NCI-H2029 (cell line): ENCODE data around the gene GPM6B.
"Not testable (repeated sequence)": the region's sequence is repeated elsewhere in the genome, so short reads cannot be mapped to it uniquely, and the experiment has no call there.

Experiments used
- DNase-seq: peaks from one replicate; lab custom pipeline; 2025; lab: John Stamatoyannopoulos, UW

Gene GPM6B

DNA sequence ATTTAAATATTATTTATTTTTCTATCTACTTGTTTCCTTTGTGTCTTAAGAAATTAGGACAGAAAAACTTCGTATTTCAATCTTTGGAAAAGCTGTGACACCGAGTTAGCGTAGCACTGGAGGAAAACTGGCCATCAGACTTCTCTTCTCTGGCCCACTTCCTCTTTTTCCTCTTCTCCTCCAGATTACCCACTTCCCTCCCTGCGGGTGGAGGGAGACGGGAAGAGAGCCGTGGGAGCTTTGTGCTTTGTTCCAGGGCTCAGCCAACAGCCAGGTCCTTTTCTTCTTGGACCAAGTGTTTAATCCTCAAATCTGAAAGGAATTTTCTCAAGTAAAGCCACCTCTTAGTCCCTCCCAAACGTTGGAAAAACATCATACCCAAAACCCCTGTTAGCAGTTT is 52.6 kb downstream of the GPM6B start:
- no peak for DNase-seq

DNA sequence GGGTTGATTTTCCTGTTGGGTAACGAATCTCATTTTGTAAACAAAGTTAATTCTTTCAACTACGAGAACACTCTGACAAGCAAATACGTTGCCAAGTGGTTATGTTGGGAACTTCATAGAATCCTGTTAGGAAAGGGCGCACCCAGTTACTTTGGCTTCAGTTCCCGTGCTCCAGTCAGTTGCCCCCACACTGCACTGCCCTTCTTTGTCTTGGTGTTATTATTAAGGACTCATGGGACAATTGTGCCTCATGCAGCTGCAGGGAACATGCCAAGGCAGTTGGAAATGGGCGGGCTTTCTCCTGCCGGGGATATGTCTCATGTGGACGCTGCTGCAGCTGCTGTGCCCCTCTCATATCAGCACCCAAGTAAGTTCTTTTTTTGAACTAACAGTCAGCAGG is 53.4 kb downstream of the GPM6B start:
- DNase-seq = no peak

DNA sequence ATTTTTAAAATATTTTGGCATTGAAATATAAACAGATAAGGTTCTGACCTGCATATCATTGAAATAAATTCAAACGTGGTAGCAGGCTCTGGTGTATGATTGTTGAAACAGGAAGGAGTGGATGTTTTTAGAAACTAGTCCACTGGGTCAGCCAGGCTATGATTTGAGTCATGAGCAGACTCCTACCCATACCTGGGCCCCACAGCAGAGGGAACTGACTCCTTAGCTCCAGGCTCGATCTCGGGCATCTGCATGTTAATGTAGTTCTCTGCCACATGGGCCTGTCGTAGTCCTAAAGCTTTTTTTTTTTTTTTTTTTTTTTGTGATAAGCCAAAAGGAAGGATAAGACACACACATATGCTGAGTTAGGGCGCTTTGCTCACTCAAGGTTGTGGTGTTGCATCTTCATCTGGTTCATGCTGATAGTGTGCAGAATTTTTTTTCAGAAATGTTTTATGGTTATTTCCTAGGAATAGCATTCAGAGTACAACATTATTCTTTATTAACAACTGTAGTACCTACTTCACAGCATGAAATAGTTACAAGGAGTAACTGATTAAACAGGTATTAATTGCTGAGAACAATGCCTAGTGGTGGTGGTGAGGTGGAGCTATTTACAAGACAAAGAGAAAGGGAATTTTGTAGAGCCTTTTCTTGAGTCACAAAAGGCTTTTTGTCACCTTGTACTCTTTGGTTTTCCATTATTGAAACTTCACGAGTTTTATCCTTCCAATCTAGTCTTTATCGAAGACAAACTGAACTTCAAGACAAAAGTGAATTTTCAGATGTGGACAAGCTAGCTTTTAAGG is 55.1 kb downstream of the GPM6B start:
- DNase-seq = no peak

DNA sequence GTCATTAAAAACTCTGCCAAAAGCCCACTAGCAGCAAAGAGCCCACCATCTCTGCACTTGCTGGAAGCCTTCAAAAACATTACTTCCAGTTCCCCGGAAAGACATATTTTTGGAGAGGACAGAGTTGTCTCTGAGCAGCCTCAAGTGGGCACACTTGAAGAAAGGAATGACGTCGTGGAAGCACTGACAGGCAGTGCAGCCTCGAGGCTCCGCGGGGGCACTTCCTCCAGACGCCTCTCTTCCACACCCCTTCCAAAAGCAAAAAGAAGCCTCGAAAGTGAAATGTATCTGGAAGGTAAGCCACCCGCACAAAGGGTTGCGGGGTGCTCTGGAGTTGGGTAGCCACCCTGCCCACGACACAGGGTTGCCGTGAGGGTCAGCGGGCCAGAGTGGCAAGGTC is 56.5 kb downstream of the GPM6B start:
- DNase-seq = no peak

DNA sequence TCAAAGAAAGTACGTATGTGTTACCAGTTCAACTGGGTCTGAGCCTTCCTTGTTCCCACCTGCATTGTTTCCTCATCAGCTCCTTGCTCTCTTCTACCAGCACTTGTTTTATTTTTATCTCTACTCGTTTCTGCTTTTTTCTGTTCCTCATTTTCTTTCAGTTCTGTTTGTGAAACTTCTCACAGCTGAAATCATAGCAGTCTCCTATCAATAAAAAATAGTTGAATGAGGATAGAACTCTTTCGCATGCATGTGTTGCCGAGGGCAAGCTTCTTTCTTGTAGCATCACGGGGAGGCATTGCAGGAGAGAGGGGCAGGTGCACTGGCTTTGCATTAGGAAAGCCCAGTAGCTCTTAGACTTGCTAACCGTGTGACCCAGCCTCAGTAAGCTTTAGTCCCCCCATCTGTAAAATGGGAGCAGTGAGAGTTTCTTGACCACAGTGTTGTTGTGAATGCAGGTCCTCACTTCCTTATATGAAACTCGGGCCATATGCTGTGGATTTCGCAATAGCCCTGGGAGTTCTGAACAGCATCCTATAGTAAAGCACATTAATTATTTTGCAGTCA is 57.7 kb downstream of the GPM6B start:
- DNase-seq = no peak

DNA sequence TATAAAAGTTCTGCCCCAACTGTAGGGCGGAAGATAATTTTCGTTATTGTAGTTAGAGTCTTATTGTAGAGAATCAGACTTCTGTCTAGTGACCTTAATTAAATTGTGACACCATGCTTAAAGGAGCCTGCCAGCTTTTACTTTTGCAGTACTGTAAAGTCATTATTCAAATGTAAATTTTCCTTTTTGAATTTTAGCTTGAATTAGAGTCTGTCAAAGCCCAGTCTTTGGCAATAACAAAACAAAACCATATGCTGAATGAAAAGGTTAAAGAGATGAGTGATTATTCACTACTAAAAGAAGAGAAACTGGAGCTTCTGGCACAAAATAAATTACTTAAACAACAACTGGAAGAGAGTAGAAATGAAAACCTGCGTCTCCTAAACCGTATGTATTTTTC is 60.5 kb downstream of the GPM6B start:
- no peak for DNase-seq

DNA sequence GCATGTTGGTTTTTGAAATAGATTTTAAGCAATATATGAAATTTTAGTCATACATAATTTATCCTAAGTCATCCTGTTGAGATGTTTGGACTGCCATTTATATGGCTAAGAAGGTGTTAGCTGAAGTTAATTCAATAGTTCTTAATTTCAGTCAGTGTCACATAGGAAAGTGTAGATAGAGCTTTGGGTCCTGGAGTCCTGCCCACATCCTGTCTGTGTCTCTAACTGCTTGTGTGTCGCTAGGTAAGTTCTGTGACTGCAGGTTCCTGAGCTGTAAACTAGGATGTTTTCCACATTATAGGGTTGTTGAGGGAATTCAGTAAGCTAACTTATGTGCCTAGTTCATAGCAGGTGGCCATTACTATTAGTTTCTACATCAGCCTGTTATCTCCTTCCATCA is 61.6 kb downstream of the GPM6B start:
- DNase-seq = no peak

GRCh38 chrX:13754765-13755164 is 62.1 kb downstream of the GPM6B start:
- DNase-seq = no peak

DNA sequence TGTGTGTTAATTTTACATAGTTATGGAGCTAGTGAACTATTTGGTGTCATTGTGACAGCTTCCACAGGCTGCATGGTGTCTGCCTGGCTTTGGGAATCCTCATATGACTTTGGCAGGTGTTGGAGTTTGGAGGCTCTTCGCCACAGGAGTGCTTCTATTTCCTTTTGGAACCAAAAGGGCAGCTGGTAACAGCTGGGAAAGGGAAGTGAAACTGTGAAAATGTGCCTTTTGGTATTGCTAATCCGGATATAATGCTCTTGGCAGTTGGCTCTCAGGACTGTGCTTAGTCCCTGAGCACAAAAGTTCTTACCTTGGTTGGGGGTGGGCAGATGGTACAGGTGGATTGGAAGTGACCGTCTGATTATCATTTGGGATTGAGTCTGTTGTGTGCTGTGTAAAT is 64.2 kb downstream of the GPM6B start:
- DNase-seq = no peak

GRCh38 chrX:13752141-13752540 is 64.8 kb downstream of the GPM6B start:
- DNase-seq = no peak

DNA sequence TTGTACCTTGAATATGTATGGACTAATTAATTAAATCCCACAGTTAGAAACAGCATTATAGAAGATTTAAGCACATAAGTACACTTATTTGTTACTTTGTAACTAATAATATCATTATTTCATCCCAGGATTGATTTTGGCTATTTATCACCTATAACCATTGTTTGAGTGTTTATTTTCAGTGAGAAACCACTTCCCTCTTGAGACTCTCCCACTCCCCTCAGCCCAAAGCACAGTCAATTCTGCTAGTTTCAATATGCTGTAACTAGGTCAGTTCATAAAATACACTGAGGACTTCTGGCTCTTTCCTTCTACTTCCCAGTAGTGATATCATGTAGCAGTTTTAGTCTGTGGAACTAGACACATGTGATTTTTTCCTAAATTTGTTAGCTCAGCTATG is 66.1 kb downstream of the GPM6B start:
- DNase-seq = no peak

- peak; percentile 3 for DNase-seq
These were observed 66.7 kb downstream of the GPM6B start for GRCh38 chrX:13750204-13750603.

DNA sequence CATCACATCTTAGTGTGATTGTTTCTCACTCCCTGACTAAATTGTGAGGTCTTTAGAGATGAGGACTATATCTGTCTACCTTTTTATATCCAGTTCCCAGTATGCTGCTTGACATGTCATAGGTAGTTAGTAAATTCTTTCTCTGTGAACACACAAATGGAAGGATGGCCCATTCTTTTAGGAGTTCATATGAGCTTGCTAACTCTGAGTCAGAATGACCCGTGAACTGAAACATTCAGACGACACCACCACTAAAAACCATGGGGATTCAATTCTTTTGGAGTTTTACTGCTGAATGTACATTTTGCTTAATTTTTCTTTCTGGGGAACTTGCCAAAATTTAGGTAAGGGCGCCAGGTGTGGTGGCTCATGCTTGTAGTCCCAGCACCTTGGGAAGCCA is 68.4 kb downstream of the GPM6B start:
- no peak for DNase-seq

DNA sequence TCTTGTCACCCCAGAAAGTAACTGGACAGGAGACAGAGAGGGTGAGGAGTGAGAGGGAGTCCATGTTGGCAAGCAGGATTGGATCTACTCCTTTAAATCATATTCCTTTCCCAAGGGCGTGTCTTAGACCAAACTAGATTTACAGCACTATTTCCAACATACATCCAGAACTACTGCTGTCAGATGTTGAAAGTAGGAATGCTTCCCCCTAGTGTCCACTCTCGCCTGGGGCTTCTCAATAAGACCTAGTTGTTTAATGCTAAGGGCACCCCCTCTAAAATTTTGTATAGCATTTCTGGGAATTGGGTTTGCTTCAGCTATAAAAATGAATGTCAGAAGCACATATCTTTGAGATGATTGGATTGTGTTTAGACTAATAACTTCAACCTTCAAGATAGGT is 69.1 kb downstream of the GPM6B start:
- peak; percentile 0 for DNase-seq

GRCh38 chrX:13742397-13743176 is 74.3 kb downstream of the GPM6B start:
- DNase-seq = no peak

- no peak for DNase-seq
These were observed 75.2 kb downstream of the GPM6B start for GRCh38 chrX:13741695-13742094.

- peak; percentile 88 for DNase-seq
These were observed 82.4 kb downstream of the GPM6B start, which contains the start of the genes OFD1 and TRAPPC2 for GRCh38 chrX:13734278-13735172. Gene OFD1, plus strand, starts transcription at chrX:13734748. Its CDS starts 324 bp downstream, at chrX:13735072. Gene TRAPPC2, minus strand, starts transcription at chrX:13734620. Its CDS starts 14,657 bp downstream, at chrX:13719963.

GRCh38 chrX:13733506-13733905 is 83.4 kb downstream of the GPM6B start:
- no peak for DNase-seq

DNA sequence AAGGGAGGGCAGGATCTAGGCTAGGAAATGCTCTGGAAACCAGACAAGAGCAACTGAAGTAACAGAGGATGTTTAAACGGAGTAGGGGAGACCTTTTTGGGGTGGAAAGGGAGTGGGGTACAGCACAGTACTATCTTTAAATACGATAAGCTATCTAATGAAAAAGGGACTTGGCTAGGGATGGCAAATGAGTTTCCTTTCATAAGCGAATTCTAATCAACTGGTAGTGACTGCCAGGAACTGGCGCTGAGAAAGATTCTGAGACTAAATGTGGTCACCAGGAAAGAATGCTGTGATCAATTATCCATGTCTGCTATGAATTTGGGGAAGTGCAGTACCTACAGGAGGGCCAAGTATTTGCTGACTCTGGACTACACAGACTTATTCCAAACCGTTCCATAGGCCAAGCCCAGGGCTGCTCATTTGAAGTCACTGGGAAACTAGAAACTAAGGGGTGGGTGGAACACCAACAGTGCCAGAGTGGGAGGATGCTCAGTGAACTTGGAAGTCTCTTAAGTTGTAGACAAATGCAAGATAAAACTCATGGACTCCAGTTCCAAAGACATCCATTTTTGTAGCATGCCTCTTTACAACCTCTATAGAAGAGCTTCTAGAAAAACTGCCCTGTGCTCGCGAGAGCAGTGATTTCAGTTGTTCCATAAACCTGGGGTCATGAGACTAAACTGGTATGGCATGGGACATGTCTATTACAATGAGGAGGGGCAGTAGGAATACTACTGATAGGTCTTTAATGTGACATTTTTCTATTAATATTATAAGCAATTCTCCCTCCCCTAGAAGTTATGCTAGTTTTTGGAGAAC is 84.4 kb downstream of the GPM6B start:
- DNase-seq = no peak

DNA sequence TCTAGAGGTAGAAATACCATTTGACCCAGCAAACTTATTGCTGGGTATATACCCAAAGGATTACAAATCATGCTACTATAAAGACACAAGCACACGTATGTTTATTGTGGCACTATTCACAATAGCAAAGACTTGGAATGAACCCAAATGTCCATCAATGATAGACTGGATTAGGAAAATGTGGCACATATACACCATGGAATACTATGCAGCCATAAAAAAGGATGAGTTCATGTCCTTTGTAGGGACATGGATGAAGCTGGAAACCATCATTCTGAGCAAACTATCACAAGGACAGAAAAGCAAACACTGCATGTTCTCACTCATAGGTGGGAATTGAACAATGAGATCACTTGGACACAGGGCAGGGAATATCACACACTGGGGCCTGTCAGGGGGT is 86.4 kb downstream of the GPM6B start:
- DNase-seq = not testable (repeated sequence)

DNA sequence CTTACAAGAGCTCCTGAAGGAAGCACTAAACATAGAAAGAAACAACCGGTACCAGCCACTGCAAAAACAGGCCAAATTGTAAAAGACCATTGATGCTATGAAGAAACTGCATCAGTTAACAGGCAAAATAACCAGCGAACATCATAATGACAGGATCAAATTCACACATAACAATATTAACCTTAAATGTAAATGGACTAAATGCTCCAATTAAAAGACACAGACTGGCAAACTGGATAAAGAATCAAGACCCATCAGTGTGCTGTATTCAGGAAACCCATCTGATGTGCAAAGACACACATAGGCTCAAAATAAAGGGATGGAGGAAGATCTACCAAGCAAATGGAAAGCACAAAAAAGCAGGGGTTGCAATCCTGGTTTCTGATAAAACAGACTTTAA is 90.3 kb downstream of the GPM6B start:
- not testable (repeated sequence) for DNase-seq
